Right lobe of liver (tissue), 4 donors: Measurements from ENCODE around the gene LGALS16.

Source experiments
- CTCF ChIP-seq, 4 donors: fragments of 200-600 bp in 3 of 4; fragments of 450-650 bp in 1 of 4; IDR thresholded peaks; one replicate each; pipeline versions ENCODE4 v1.5.1 to v1.8.0; 2016 to 2022; ENCODE audit warnings: antibody characterized with exemption in 4 of 4, mild to moderate bottlenecking in 2 of 4
- POLR2A ChIP-seq: fragments of 450-650 bp; IDR thresholded peaks from one replicate; pipeline ENCODE4 v1.6.1; 2017; ENCODE audit warnings: antibody characterized with exemption, mild to moderate bottlenecking
- donor health status: DM: no; HTN: no; CAD: no.
- donor health status: DM: no; HTN: no; CAD: no.
- donor health status: DM: no; HTN: yes; CAD: no.

DNA sequence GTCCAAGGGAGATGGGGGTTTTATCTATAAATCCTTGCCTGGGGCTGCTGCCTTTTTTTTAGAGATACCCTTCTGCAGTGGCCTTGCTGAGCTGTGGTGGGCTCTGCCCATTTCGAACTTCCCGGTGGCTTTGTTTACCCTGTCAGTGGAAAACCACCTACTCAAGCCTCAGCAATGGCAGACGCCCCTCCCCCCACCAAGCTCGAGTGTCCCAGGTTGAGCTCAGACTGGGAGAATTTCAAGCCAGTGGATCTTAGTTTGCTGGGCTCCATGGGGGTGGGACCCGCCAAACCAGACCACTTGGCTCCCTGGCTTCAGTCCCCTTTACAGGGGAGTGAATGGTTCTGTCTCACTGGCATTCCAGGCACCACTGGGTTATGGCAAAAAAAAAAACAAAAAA lies 31.8 kb upstream of the LGALS16 start:
- TF ChIP-seq CTCF (IDR thresholded peaks at IDR 0.05) (no peak), POLR2A (no peak)
